Measurements from ENCODE around the gene DES.

DNA sequence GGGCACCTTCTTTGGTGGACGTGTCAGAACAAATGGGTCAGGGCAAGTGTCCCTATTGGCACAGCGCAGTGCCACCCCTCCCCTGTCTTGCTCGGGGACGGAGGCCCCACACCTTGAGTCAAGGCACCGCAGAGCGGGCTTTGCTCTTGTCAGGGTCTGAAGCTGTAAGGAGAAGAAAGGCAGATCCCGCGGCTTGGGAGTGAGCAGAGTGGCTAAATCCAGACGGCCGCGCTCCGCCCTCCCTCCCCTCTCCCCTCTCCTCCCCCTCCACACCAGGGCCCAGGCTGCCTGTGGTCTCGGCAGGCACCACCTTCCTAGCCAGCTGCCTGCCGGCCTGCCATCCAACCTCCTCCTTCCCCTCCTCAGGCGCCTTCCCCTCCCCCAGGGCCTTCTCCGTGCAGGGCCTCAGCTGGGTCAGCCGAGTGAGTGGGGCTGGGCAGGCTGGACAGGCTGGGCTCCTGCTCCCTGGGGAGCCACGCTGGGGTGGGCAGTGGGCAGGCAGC is 42.3 kb downstream of the DES start:
- TF ChIP-seq, protein P1, sequence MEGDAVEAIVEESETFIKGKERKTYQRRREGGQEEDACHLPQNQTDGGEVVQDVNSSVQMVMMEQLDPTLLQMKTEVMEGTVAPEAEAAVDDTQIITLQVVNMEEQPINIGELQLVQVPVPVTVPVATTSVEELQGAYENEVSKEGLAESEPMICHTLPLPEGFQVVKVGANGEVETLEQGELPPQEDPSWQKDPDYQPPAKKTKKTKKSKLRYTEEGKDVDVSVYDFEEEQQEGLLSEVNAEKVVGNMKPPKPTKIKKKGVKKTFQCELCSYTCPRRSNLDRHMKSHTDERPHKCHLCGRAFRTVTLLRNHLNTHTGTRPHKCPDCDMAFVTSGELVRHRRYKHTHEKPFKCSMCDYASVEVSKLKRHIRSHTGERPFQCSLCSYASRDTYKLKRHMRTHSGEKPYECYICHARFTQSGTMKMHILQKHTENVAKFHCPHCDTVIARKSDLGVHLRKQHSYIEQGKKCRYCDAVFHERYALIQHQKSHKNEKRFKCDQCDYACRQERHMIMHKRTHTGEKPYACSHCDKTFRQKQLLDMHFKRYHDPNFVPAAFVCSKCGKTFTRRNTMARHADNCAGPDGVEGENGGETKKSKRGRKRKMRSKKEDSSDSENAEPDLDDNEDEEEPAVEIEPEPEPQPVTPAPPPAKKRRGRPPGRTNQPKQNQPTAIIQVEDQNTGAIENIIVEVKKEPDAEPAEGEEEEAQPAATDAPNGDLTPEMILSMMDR (IDR thresholded peaks at IDR 0.05): no peak
- no peak for TF ChIP-seq EP300 (IDR thresholded peaks at IDR 0.05)
